Activated CD8-positive, alpha-beta T cell treated with anti-CD3 and anti-CD28 coated beads for 36 hours (primary cell): Measurements from ENCODE around the gene INSM1. TPM values are rescaled to one million over a fixed set of nuclear protein-coding genes. Genes with fewer than 3 reads are reported as not detected.

ENCODE experiments used
- ATAC-seq: fragments of 200-7000 bp; cut with Tn5 transposase; one replicate; pipeline ENCODE4 v1.10.0; 2021; ENCODE audit warnings: mild to moderate bottlenecking, moderate library complexity
- CTCF ChIA-PET: fragments of 350-600 bp; sonication (Branson Sonifier 250); formaldehyde crosslinking; loops from one replicate; lab custom pipeline; 2021; ENCODE audit warnings: antibody characterized with exemption; lab: Charles Lee
- POLR2A ChIA-PET: fragments of 350-600 bp; sonication (Branson Sonifier 250); formaldehyde crosslinking; loops from one replicate; lab custom pipeline; 2021; ENCODE audit warnings: antibody characterized with exemption; lab: Charles Lee
- DNase-seq: peaks from one replicate; pipeline ENCODE4 v3.0.0-alpha.2; 2020
- H3K27ac Mint-ChIP-seq: one replicate; pipeline ENCODE4 v1.8.0; 2021; ENCODE audit warnings: mild to moderate bottlenecking, mixed read lengths
- H3K27me3 Mint-ChIP-seq: one replicate; pipeline ENCODE4 v1.8.0; 2021; ENCODE audit warnings: mixed read lengths
- H3K36me3 Mint-ChIP-seq: one replicate; pipeline ENCODE4 v1.8.0; 2021; ENCODE audit warnings: low read depth, mixed read lengths
- H3K4me1 Mint-ChIP-seq: one replicate; pipeline ENCODE4 v1.8.0; 2021; ENCODE audit warnings: low read depth, mixed read lengths
- H3K4me3 Mint-ChIP-seq: one replicate; pipeline ENCODE4 v1.8.0; 2021; ENCODE audit warnings: mild to moderate bottlenecking, moderate library complexity, mixed read lengths
- H3K9me3 Mint-ChIP-seq: one replicate; pipeline ENCODE4 v1.8.0; 2021; ENCODE audit warnings: mixed read lengths
- CTCF ChIP-seq: fragments of 200-600 bp; IDR thresholded peaks from one replicate; pipeline ENCODE4 v1.8.0; 2022; ENCODE audit warnings: antibody characterized with exemption, mild to moderate bottlenecking
- intact Hi-C: fragments of 100-400 bp; cut with micrococcal nuclease; formaldehyde crosslinking; loops from one replicate; pipeline ENCODE4 v1.10.0; 2022
- total RNA-seq, 2 experiments: library from RNA; stranded (reverse); gene quantifications; one replicate each; pipeline ENCODE4 v1.2.3, GENCODE V29; 2021

The INSM1 gene, protein sequence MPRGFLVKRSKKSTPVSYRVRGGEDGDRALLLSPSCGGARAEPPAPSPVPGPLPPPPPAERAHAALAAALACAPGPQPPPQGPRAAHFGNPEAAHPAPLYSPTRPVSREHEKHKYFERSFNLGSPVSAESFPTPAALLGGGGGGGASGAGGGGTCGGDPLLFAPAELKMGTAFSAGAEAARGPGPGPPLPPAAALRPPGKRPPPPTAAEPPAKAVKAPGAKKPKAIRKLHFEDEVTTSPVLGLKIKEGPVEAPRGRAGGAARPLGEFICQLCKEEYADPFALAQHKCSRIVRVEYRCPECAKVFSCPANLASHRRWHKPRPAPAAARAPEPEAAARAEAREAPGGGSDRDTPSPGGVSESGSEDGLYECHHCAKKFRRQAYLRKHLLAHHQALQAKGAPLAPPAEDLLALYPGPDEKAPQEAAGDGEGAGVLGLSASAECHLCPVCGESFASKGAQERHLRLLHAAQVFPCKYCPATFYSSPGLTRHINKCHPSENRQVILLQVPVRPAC
- total RNA-seq = under 1 TPM; 0.76 to 0.99 TPM

DNA sequence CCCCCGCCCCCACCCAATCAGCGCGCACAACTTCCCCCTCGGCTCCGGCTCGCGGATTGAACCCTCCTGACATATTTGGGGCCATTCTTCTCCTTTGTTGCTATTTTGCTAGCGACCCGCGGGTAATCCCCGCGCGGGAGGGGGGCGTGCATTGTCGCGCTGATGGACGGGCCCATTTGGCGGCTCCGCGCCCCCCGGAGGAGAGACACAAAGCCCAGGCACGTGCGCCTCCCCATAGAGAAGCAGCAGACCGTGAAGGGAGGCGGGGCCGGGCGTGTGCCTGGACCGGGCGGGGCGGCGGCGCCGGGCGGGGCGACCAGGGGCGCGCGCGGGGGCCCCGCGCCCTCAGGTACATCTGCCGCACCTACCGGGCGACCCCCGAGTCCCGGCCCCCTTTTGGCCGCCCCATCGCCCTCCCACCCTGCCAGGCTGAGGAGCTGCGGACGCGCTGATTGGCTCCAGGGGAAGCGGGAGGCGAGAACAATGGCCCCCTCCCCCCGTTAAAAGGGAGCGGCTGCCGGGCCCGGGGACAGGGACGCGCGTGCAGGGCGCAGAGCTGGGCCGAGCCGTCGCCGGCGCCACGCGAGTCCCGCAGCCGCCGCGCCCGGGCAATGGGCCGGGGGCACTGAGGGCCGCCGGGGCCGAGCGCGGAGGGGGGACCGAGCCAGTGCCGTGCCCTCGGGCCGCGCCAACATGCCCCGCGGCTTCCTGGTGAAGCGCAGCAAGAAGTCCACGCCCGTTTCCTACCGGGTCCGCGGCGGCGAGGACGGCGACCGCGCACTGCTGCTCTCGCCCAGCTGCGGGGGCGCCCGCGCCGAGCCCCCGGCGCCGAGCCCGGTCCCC, at the start of gene INSM1:
Gene INSM1, plus strand, starts transcription at position 530 of the 843 bp plus-strand sequence. Its CDS starts 164 bp downstream, at position 694.
- intact Hi-C loops = loop anchor here (10.0 kb wide), 1 partner anchor 127 kb away; no protein-coding TSS in a partner anchor
- peak; percentile 4 for ATAC-seq
- Mint-ChIP-seq H3K4me1 (peaks cover 18% of the 10 kb centered on the region), H3K27ac (no peak within 1 kb of the TSS), H3K9me3 (no peaks in the 10 kb centered on the region), H3K36me3 (no peaks in the 10 kb centered on the region), H3K4me3 (peak within 1 kb of the TSS; percentile 64), H3K27me3 (peaks cover 67% of the 10 kb centered on the region)
- no peak for TF ChIP-seq CTCF
- peak; percentile 23 for DNase-seq
- ChIA-PET CTCF (no interaction called here), POLR2A (no interaction called here)

- Mint-ChIP-seq H3K4me3 (no peak overlapping the region), H3K27ac (no peak overlapping the region), H3K4me1 (no peaks in the 10 kb centered on the region), H3K27me3 (peaks cover 2% of the 10 kb centered on the region), H3K9me3 (peaks cover 2% of the 10 kb centered on the region), H3K36me3 (no peaks in the 10 kb centered on the region)
- POLR2A ChIA-PET = no interaction called here
- DNase-seq (no peak), ATAC-seq (no peak)
- intact Hi-C loops = no loop called here
- TF ChIP-seq CTCF = no peak
- CTCF ChIA-PET = no interaction called here
These were observed 49.3 kb upstream of the INSM1 start for GRCh38 chr20:20318365-20319161.

DNA sequence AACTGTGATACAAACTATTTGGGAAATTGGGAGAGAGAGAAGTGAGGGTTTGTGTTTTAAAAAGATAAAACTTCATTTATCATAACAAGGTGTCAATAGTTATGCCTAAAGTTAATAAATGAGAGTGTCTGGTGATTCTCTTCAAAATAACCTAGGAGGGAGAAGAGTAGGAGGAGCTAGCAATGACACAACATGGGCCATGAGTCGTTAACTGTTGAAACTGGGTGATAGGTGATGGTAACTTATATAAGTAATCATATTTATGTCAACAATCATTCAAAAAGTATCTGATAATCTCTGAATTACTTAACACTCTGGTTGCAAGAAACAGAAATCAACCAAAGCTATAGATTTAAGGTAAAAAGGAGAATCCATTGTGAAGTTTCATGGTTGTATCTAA, 46.8 kb upstream of the INSM1 start:
- Mint-ChIP-seq H3K27ac (no peak overlapping the region), H3K36me3 (no peaks in the 10 kb centered on the region), H3K27me3 (peaks cover 5% of the 10 kb centered on the region), H3K4me1 (no peaks in the 10 kb centered on the region), H3K4me3 (no peak overlapping the region), H3K9me3 (no peaks in the 10 kb centered on the region)
- intact Hi-C loops = no loop called here
- ATAC-seq (no peak), DNase-seq (no peak)
- TF ChIP-seq CTCF = no peak
- CTCF ChIA-PET = interaction anchor here (1.2 kb wide), 1 partner anchor 84 kb away, joined by 3 read pairs; no protein-coding TSS in a partner anchor
- POLR2A ChIA-PET = no interaction called here

DNA sequence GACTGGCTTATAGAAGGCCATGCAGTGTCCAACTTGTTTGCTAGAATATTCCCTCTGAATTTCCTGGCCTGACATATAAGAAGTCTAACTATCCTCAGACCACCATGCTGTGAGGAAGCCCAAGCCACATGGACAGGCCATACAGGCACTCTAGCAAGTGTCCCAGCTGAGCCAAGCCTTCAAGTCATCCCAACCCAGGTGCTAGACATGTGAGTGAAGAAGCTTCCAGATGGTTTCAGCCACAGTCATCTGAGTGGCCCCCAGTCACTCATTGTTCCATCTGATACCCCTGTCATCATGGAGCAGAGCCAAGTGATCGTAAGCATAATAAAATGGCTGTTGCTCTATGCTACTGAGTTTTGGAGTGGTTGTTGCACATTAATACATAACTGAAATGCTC, 46.0 kb upstream of the INSM1 start:
- CTCF ChIA-PET = no interaction called here
- peaks cover 5% of the 10 kb centered on the region for H3K27me3 Mint-ChIP-seq

More for the DNA sequence above, 46.0 kb upstream of the INSM1 start:
- intact Hi-C loops = no loop called here
- no peaks in the 10 kb centered on the region for H3K4me1 Mint-ChIP-seq
- H3K36me3 Mint-ChIP-seq = no peaks in the 10 kb centered on the region
- ATAC-seq = no peak
- no peak for TF ChIP-seq CTCF
- H3K27ac Mint-ChIP-seq = no peak overlapping the region
- DNase-seq = no peak
- POLR2A ChIA-PET = no interaction called here
- no peaks in the 10 kb centered on the region for H3K9me3 Mint-ChIP-seq
- H3K4me3 Mint-ChIP-seq = no peak overlapping the region
